ENCODE measurements around the gene THADA.

GRCh38 chr2:43399098-43399497, 196.7 kb downstream of the THADA start:
- no peak for TF ChIP-seq CTCF (IDR thresholded peaks at IDR 0.05)
- no peak for TF ChIP-seq POLR2A (IDR thresholded peaks at IDR 0.05)

Measured in upper lobe of left lung (tissue), 4 donors.